GM19025 (cell line): ENCODE results near the gene FARS2.

Experiments
- ATAC-seq: cut with Tn5 transposase; IDR thresholded peaks from one replicate; pipeline ENCODE4 v1.9.1; 2021; ENCODE audit warnings: mild to moderate bottlenecking, low read depth, moderate library complexity; ENCODE audit not compliant: unreplicated experiment

The FARS2 gene

GRCh38 chr6:5598123-5598522 lies 336.8 kb downstream of the FARS2 start:
- ATAC-seq: no peak

DNA sequence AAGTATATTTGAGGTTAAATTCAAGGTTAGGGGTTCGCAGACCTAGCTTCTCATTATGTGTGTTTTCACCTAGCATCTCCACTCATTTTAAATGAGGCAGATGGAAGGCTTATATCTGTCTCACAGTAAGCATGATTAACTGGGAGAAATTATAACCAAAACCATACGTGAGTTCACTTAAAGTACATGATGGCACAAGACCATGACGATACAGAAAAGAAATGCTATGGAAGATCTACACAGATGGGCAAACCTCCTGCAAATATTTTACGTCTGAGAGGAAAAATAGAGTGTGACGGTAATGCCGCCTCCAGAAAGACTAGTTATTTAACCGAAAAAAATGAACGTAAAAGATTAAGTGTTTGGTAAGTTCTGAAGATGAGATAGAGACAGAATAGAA lies 337.8 kb downstream of the FARS2 start:
- ATAC-seq: no peak

DNA sequence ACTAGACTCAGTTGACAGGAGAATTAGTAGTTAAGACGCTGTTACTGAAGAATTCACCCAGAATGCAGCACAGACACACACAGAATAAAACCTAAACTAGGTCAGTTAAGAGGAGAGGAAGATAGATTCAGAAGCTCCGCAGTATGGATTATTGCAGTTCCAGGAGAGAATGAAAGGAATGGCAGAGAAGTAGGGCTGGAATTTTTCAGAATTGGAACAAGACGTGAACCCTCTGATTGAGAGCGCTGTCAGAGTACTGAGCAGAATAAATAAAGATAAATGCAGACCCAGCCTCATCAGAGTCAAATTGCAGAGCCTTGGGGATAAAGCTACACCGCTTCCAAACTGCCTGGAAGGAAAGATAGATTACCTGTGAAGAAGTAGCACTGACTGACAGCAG lies 344.6 kb downstream of the FARS2 start:
- no peak for ATAC-seq

GRCh38 chr6:5606546-5606945 lies 345.2 kb downstream of the FARS2 start:
- ATAC-seq: no peak

DNA sequence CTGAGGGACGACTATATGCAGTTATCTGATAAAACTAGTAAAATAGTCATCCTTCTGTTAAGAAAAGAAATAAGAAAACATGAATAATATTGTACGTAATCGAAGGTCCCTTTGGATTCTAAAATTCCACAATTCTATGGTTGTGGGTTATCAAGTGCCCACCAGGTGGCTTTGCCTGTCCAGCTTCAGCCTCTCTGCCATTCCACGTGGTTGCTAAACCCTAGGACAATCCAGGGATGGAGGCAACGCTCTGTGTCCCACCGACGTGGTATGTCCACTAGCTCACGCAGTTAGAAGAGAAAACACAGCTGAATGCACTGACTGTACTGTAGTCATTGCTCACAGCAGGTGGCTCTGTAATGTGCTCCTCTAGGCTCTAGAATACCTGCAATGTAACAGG lies 349.3 kb downstream of the FARS2 start:
- ATAC-seq: no peak

- no peak for ATAC-seq
These were observed 355.9 kb downstream of the FARS2 start for GRCh38 chr6:5617179-5617578.

DNA sequence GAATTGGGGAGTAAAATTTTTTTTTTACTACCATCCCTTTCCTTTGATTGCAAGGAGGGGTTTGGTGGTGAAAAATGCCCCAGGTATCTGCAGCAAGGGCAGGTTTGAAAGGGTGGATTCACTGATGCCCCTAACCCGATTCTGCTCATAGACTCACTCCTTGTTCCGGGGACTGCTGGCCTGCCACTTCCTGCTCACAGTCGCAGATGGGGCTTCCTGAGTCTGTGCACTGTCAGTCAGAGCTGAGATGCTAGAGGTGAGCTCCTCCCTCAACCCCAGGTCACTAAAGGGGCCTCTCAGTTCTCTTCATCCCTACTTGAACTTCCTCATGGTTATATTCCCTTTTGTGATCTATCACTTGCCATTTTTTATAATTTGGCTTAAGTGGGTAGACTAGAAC lies 357.9 kb downstream of the FARS2 start:
- no peak for ATAC-seq

- ATAC-seq: no peak
These were observed 361.1 kb downstream of the FARS2 start for GRCh38 chr6:5622276-5623005.

GRCh38 chr6:5623769-5624168 lies 362.5 kb downstream of the FARS2 start:
- no peak for ATAC-seq

GRCh38 chr6:5624256-5624655 lies 362.9 kb downstream of the FARS2 start:
- ATAC-seq: no peak

GRCh38 chr6:5626727-5627426 lies 365.6 kb downstream of the FARS2 start:
- peak; percentile 82 for ATAC-seq

GRCh38 chr6:5630636-5631035 lies 369.3 kb downstream of the FARS2 start:
- ATAC-seq: no peak

DNA sequence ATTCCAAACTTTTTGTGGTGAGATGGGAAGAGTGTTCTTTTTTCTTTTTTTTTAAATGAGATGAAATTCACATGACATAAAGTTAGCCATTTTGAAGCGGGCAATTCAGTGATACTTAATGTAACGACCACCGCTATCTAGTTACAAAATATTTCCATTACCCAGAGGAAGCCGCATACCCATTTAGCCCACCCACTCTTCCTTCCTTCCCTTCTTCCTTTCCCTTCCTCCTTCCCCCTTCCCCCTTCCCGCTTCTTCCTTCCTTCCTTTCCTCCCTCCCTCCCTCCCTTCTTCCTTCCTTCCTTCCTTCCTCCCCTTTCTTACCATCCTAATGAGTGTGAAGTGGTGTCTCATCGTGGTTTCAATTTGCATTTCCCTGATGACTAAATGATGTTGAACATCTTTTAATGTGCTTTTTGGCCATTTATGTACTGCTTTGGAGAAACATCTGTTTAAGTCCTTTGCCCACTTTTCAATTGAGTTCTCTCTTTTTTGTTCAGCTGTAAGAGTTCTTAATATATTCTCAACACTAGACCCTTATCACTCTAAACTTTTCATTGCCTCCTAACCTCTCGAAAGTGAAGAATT lies 371.1 kb downstream of the FARS2 start:
- no peak for ATAC-seq

- no peak for ATAC-seq
These were observed 373.2 kb downstream of the FARS2 start for GRCh38 chr6:5634525-5634924.

GRCh38 chr6:5636210-5637030 lies 375.1 kb downstream of the FARS2 start:
- ATAC-seq: no peak

DNA sequence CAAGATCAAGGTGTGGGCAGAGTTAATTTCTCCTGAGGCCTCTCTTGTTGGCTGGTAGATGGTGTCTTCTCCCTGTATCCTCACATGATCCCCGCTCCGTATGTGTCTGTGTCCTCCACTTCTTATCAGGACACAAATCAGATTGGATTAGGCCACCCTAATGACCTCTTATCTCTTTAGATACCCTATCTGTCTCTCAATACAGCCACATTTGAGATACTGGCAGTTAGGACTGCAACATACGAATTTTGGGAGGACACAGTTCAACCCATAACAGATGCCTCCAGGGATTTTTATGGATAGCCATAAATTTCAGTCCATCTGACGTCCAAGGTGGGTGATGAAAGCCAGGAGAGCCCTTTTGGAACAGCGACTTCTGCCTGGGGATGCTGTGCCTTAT lies 376.4 kb downstream of the FARS2 start:
- ATAC-seq: no peak

- ATAC-seq: no peak
These were observed 377.4 kb downstream of the FARS2 start for GRCh38 chr6:5638666-5639065.

GRCh38 chr6:5639193-5639592 lies 377.9 kb downstream of the FARS2 start:
- no peak for ATAC-seq

- ATAC-seq: no peak
These were observed 379.3 kb downstream of the FARS2 start for GRCh38 chr6:5640614-5641013.

DNA sequence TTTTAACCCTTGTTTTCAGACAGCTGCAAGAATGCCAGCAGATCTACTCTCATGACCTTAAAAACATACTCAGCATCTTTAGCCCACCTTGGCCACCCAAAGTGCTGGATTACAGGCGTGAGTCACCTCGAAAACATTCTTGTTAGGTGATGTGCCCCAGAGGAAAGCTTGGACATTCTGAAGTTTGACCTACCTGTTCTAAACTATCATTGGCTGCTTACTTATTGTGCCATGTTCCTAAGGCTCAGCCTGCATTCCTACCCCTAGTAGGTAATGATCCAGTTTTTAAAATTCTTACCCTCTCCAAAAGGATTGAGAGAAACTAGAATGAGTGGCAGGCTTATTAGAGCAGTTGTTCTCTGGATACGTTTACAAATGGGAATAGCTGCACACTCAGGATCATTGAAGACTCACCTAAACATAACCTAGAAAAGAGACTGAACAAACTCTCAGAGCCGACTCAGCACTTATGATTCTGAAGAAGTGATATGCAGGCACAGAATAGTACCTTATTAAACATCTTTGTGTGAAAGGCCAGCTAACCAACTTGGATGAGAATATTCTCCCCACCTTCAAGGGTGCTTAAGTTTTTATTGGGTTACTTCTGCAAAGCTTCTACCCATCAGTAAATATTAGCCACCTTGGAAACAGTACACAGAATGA lies 383.3 kb downstream of the FARS2 start:
- no peak for ATAC-seq
